ENCODE data around the gene RASSF7.
A peak's percentile ranks its signal among the peaks of the same experiment; 100 is the strongest.

Gene RASSF7

GRCh38 chr11:532986-533585 is 27.7 kb upstream of the RASSF7 start:
- no peak overlapping the region for H3K4me3 ChIP-seq (ENCODE audit: low read length in 2 of 2)
- H3K9me3 ChIP-seq (ENCODE audit: control insufficient read depth in 2 of 2, low read length in 2 of 2), result no peaks in the 10 kb centered on the region
- H3K36me3 ChIP-seq (ENCODE audit: control insufficient read depth in 2 of 2, insufficient read depth in 2 of 2, low read length in 2 of 2), result peaks cover 11 to 14% of the 10 kb centered on the region in 2 donors
- H3K27me3 ChIP-seq (ENCODE audit: control insufficient read depth in 2 of 2, insufficient read depth in 2 of 2, low read length in 2 of 2), result no peaks in the 10 kb centered on the region
- no peak overlapping the region for H3K9ac ChIP-seq (ENCODE audit: low read depth in 1 of 2, low read length in 2 of 2)
- H3K4me1 ChIP-seq (ENCODE audit: control insufficient read depth in 2 of 2, insufficient read depth in 2 of 2, low read length in 2 of 2), result peaks cover 19 to 21% of the 10 kb centered on the region in 2 donors
- no peak overlapping the region for H3K27ac ChIP-seq (ENCODE audit: low read depth in 2 of 2, low read length in 2 of 2)

GRCh38 chr11:533586-534395 is 27.0 kb upstream of the RASSF7 start:
- Histone ChIP-seq H3K36me3 (ENCODE audit: control insufficient read depth in 2 of 2, insufficient read depth in 2 of 2, low read length in 2 of 2) (peaks cover 11 to 14% of the 10 kb centered on the region in 2 donors), H3K9ac (ENCODE audit: low read depth in 1 of 2, low read length in 2 of 2) (no peak overlapping the region), H3K27ac (ENCODE audit: low read depth in 2 of 2, low read length in 2 of 2) (no peak overlapping the region), H3K4me3 (ENCODE audit: low read length in 2 of 2) (peak overlapping the region in 1 of 2 donors; percentile 74), H3K4me1 (ENCODE audit: control insufficient read depth in 2 of 2, insufficient read depth in 2 of 2, low read length in 2 of 2) (peaks cover 22% of the 10 kb centered on the region in 2 donors), H3K9me3 (ENCODE audit: control insufficient read depth in 2 of 2, low read length in 2 of 2) (no peaks in the 10 kb centered on the region), H3K27me3 (ENCODE audit: control insufficient read depth in 2 of 2, insufficient read depth in 2 of 2, low read length in 2 of 2) (no peaks in the 10 kb centered on the region)

GRCh38 chr11:534396-535209 is 26.2 kb upstream of the RASSF7 start:
- Histone ChIP-seq H3K27me3 (ENCODE audit: control insufficient read depth in 2 of 2, insufficient read depth in 2 of 2, low read length in 2 of 2) (no peaks in the 10 kb centered on the region), H3K4me1 (ENCODE audit: control insufficient read depth in 2 of 2, insufficient read depth in 2 of 2, low read length in 2 of 2) (peaks cover 22% of the 10 kb centered on the region in 2 donors), H3K9me3 (ENCODE audit: control insufficient read depth in 2 of 2, low read length in 2 of 2) (no peaks in the 10 kb centered on the region), H3K36me3 (ENCODE audit: control insufficient read depth in 2 of 2, insufficient read depth in 2 of 2, low read length in 2 of 2) (peaks cover 11 to 14% of the 10 kb centered on the region in 2 donors), H3K27ac (ENCODE audit: low read depth in 2 of 2, low read length in 2 of 2) (peak overlapping the region; percentile 39 to 67), H3K4me3 (ENCODE audit: low read length in 2 of 2) (peak overlapping the region; percentile 69 to 74), H3K9ac (ENCODE audit: low read depth in 1 of 2, low read length in 2 of 2) (peak overlapping the region; percentile 70 to 79)

GRCh38 chr11:535210-535518 is 25.6 kb upstream of the RASSF7 start:
- Histone ChIP-seq H3K4me3 (ENCODE audit: low read length in 2 of 2) (peak overlapping the region in 1 of 2 donors; percentile 69), H3K36me3 (ENCODE audit: control insufficient read depth in 2 of 2, insufficient read depth in 2 of 2, low read length in 2 of 2) (peaks cover 11 to 14% of the 10 kb centered on the region in 2 donors), H3K27ac (ENCODE audit: low read depth in 2 of 2, low read length in 2 of 2) (peak overlapping the region in 1 of 2 donors; percentile 67), H3K9ac (ENCODE audit: low read depth in 1 of 2, low read length in 2 of 2) (no peak overlapping the region), H3K9me3 (ENCODE audit: control insufficient read depth in 2 of 2, low read length in 2 of 2) (no peaks in the 10 kb centered on the region), H3K27me3 (ENCODE audit: control insufficient read depth in 2 of 2, insufficient read depth in 2 of 2, low read length in 2 of 2) (no peaks in the 10 kb centered on the region), H3K4me1 (ENCODE audit: control insufficient read depth in 2 of 2, insufficient read depth in 2 of 2, low read length in 2 of 2) (peaks cover 22% of the 10 kb centered on the region in 2 donors)

- H3K9ac ChIP-seq (ENCODE audit: low read depth in 1 of 2, low read length in 2 of 2), result peak within 1 kb of the TSS; percentile 70 to 79
- H3K36me3 ChIP-seq (ENCODE audit: control insufficient read depth in 2 of 2, insufficient read depth in 2 of 2, low read length in 2 of 2), result peaks cover 11 to 14% of the 10 kb centered on the region in 2 donors
- H3K4me3 ChIP-seq (ENCODE audit: low read length in 2 of 2), result peak within 1 kb of the TSS; percentile 70 to 74
- H3K9me3 ChIP-seq (ENCODE audit: control insufficient read depth in 2 of 2, low read length in 2 of 2), result no peaks in the 10 kb centered on the region
- no peaks in the 10 kb centered on the region for H3K27me3 ChIP-seq (ENCODE audit: control insufficient read depth in 2 of 2, insufficient read depth in 2 of 2, low read length in 2 of 2)
- H3K4me1 ChIP-seq (ENCODE audit: control insufficient read depth in 2 of 2, insufficient read depth in 2 of 2, low read length in 2 of 2), result peaks cover 22% of the 10 kb centered on the region in 2 donors
- peak within 1 kb of the TSS; percentile 85 to 87 for H3K27ac ChIP-seq (ENCODE audit: low read depth in 2 of 2, low read length in 2 of 2)
Measured at GRCh38 chr11:535519-536454, 25.0 kb upstream of the RASSF7 start, which contains the start of gene HRAS. Gene HRAS (minus strand): TSS chr11:535576.

- H3K36me3 ChIP-seq (ENCODE audit: control insufficient read depth in 2 of 2, insufficient read depth in 2 of 2, low read length in 2 of 2), result peaks cover 6 to 10% of the 10 kb centered on the region in 2 donors
- H3K27ac ChIP-seq (ENCODE audit: low read depth in 2 of 2, low read length in 2 of 2), result peak within 1 kb of the TSS; percentile 85 to 87
- peak within 1 kb of the TSS; percentile 60 to 78 for H3K9ac ChIP-seq (ENCODE audit: low read depth in 1 of 2, low read length in 2 of 2)
- no peaks in the 10 kb centered on the region for H3K27me3 ChIP-seq (ENCODE audit: control insufficient read depth in 2 of 2, insufficient read depth in 2 of 2, low read length in 2 of 2)
- peaks cover 22 to 28% of the 10 kb centered on the region in 2 donors for H3K4me1 ChIP-seq (ENCODE audit: control insufficient read depth in 2 of 2, insufficient read depth in 2 of 2, low read length in 2 of 2)
- peak within 1 kb of the TSS; percentile 65 to 70 for H3K4me3 ChIP-seq (ENCODE audit: low read length in 2 of 2)
- H3K9me3 ChIP-seq (ENCODE audit: control insufficient read depth in 2 of 2, low read length in 2 of 2), result no peaks in the 10 kb centered on the region
Measured at GRCh38 chr11:536841-537621, 23.7 kb upstream of the RASSF7 start, which contains the start of gene LRRC56. Gene LRRC56 (plus strand): TSS chr11:537527. CDS start chr11:540685, 3,158 bp downstream.

GRCh38 chr11:537622-538430 is 22.9 kb upstream of the RASSF7 start:
- peak overlapping the region; percentile 65 to 70 for H3K4me3 ChIP-seq (ENCODE audit: low read length in 2 of 2)
- H3K36me3 ChIP-seq (ENCODE audit: control insufficient read depth in 2 of 2, insufficient read depth in 2 of 2, low read length in 2 of 2), result peaks cover 0 to 5% of the 10 kb centered on the region in 2 donors
- H3K27ac ChIP-seq (ENCODE audit: low read depth in 2 of 2, low read length in 2 of 2), result peak overlapping the region; percentile 85 to 87
- no peaks in the 10 kb centered on the region for H3K27me3 ChIP-seq (ENCODE audit: control insufficient read depth in 2 of 2, insufficient read depth in 2 of 2, low read length in 2 of 2)
- peaks cover 22 to 28% of the 10 kb centered on the region in 2 donors for H3K4me1 ChIP-seq (ENCODE audit: control insufficient read depth in 2 of 2, insufficient read depth in 2 of 2, low read length in 2 of 2)
- no peaks in the 10 kb centered on the region for H3K9me3 ChIP-seq (ENCODE audit: control insufficient read depth in 2 of 2, low read length in 2 of 2)
- H3K9ac ChIP-seq (ENCODE audit: low read depth in 1 of 2, low read length in 2 of 2), result peak overlapping the region; percentile 60 to 78

- Histone ChIP-seq H3K27ac (ENCODE audit: low read depth in 2 of 2, low read length in 2 of 2) (no peak overlapping the region), H3K4me3 (ENCODE audit: low read length in 2 of 2) (no peak overlapping the region), H3K9me3 (ENCODE audit: control insufficient read depth in 2 of 2, low read length in 2 of 2) (no peaks in the 10 kb centered on the region), H3K9ac (ENCODE audit: low read depth in 1 of 2, low read length in 2 of 2) (no peak overlapping the region), H3K4me1 (ENCODE audit: control insufficient read depth in 2 of 2, insufficient read depth in 2 of 2, low read length in 2 of 2) (peaks cover 19 to 25% of the 10 kb centered on the region in 2 donors), H3K27me3 (ENCODE audit: control insufficient read depth in 2 of 2, insufficient read depth in 2 of 2, low read length in 2 of 2) (no peaks in the 10 kb centered on the region), H3K36me3 (ENCODE audit: control insufficient read depth in 2 of 2, insufficient read depth in 2 of 2, low read length in 2 of 2) (peaks cover 0 to under 1% of the 10 kb centered on the region in 2 donors)
Measured at GRCh38 chr11:538431-539051, 22.2 kb upstream of the RASSF7 start.

Measured in mucosa of rectum (tissue), 2 donors.